ENCODE results near the gene RNLS. TPM values are rescaled to one million over a fixed set of nuclear protein-coding genes. Genes with fewer than 3 reads are reported as not detected.

Gene RNLS
- total and polyA plus RNA-seq, 2 of the 4 experiments (the other 2 are of a cell fraction) = 4.5 to 7.0 TPM

DNA sequence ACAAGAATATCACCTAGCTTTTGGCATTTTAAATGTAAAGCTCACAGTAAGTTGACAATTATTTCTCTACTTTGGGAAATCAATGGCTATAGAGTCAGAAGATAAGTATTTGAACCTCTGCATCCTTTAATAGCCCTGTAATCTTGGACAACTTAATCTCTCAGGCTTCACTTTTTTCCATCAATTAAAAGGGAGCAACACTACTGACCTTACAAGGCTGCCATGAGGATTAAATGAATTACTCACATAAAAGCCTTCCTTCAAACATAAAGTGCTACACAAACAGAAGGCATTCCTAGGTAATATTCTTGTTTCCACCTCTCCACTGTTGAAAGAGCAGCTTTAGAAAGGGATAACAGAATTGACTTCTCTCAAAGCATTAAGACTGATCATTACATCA lies 266.0 kb downstream of the RNLS start:
- H3K18ac ChIP-seq (ENCODE audit: low read depth, low read length) = no peak overlapping the region
- peaks cover 6% of the 10 kb centered on the region for H3K9me3 ChIP-seq (ENCODE audit: control insufficient read depth, insufficient read depth, low read length)
- ATAC-seq (ENCODE audit: low read depth) (no peak), DNase-seq (no peak)
- H3K4me3 ChIP-seq (ENCODE audit: insufficient read depth, low read depth, low read length) = no peak overlapping the region
- no peak overlapping the region for H2BK20ac ChIP-seq (ENCODE audit: low read depth, low read length)
- H4K8ac ChIP-seq (ENCODE audit: low read depth in 2 of 2, low read length in 2 of 2) = no peak overlapping the region
- ChIA-PET CTCF (no interaction called here), POLR2A (ENCODE audit: unreplicated experiment) (no interaction called here)
- no peaks in the 10 kb centered on the region for H3K4me1 ChIP-seq (ENCODE audit: control insufficient read depth, insufficient read depth, low read length)
- H3K9ac ChIP-seq (ENCODE audit: low read depth, low read length) = no peak overlapping the region
- no peaks in the 10 kb centered on the region for H3K79me1 ChIP-seq (ENCODE audit: low read depth in 1 of 2, low read length in 2 of 2)
- intact Hi-C loops (cut with micrococcal nuclease) (no loop called here), dilution Hi-C loops (cut with HindIII; ENCODE audit: low sequenced_read_pairs, unreplicated experiment) (no loop called here), in situ Hi-C loops (cut with MboI; ENCODE audit: low sequenced_read_pairs) (no loop called here)
- H3K27ac ChIP-seq (ENCODE audit: insufficient read depth, low read length) = no peak overlapping the region
- H3K4ac ChIP-seq (ENCODE audit: low read depth, low read length) = no peak overlapping the region
- H2AFZ ChIP-seq (replicated peaks; ENCODE audit: low read length, poor library complexity) = no peak overlapping the region
- no peak overlapping the region for H3K23ac ChIP-seq (ENCODE audit: low read depth, low read length)
- H3K27me3 ChIP-seq (ENCODE audit: control insufficient read depth, insufficient read depth, low read length) = no peaks in the 10 kb centered on the region
- H2BK15ac ChIP-seq (ENCODE audit: low read depth, low read length) = no peak overlapping the region
- H3K9me1 ChIP-seq (ENCODE audit: insufficient read depth, low read length) = no peaks in the 10 kb centered on the region
- no peak overlapping the region for H2AK5ac ChIP-seq (ENCODE audit: low read depth, low read length)
- no peak for TF ChIP-seq ELK1 (IDR thresholded peaks at IDR 0.05; ENCODE audit: borderline replicate concordance, low read depth, low read length)
- no peak for TF ChIP-seq BHLHE40 (IDR thresholded peaks at IDR 0.05; ENCODE audit: low read depth, low read length)
- TF ChIP-seq POLR2A (IDR thresholded peaks at IDR 0.05; ENCODE audit: low read depth, low read length) = no peak
- TF ChIP-seq RFX5 (IDR thresholded peaks at IDR 0.05; ENCODE audit: low read depth, low read length) = no peak
- TF ChIP-seq CTCF (conservative IDR thresholded peaks at IDR 0.05; ENCODE audit: low read depth, low read length) = no peak
- no peak for TF ChIP-seq MXI1 (IDR thresholded peaks at IDR 0.05; ENCODE audit: borderline replicate concordance, low read depth, low read length)
- TF ChIP-seq, protein P1, sequence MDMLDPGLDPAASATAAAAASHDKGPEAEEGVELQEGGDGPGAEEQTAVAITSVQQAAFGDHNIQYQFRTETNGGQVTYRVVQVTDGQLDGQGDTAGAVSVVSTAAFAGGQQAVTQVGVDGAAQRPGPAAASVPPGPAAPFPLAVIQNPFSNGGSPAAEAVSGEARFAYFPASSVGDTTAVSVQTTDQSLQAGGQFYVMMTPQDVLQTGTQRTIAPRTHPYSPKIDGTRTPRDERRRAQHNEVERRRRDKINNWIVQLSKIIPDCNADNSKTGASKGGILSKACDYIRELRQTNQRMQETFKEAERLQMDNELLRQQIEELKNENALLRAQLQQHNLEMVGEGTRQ (IDR thresholded peaks at IDR 0.05; ENCODE audit: low read depth, low read length) = no peak
- no peak for TF ChIP-seq MAZ (IDR thresholded peaks at IDR 0.05; ENCODE audit: borderline replicate concordance, low read depth, low read length)
- no peak for TF ChIP-seq CEBPB (IDR thresholded peaks at IDR 0.05; ENCODE audit: low read depth, low read length)
- no peak overlapping the region for H3K14ac ChIP-seq (replicated peaks; ENCODE audit: low read depth, low read length)
- no peaks in the 10 kb centered on the region for H3K36me3 ChIP-seq (ENCODE audit: control insufficient read depth, insufficient read depth, low read length)
- no peak overlapping the region for H3K4me2 ChIP-seq (ENCODE audit: low read depth, low read length)
- BruUV-seq (replicated peaks) = no TSS peak
- H2BK120ac ChIP-seq (ENCODE audit: low read depth, low read length) = no peak overlapping the region
- H4K20me1 ChIP-seq (ENCODE audit: insufficient read depth, low read length) = no peaks in the 10 kb centered on the region
- H3K56ac ChIP-seq (ENCODE audit: extremely low read depth, insufficient read depth, low read length) = no peak overlapping the region
- H4K5ac ChIP-seq (ENCODE audit: low read depth, low read length) = no peak overlapping the region
- H2AK9ac ChIP-seq (replicated peaks; ENCODE audit: low read depth, low read length, poor library complexity) = no peak overlapping the region
- no peak overlapping the region for H4K91ac ChIP-seq (ENCODE audit: insufficient read depth, low read depth, low read length)
- H2BK5ac ChIP-seq (ENCODE audit: low read depth, low read length, poor library complexity, severe bottlenecking) = no peak overlapping the region

Measured in IMR-90 (cell line).